ENCODE data around the gene TSHZ2. TPM values are rescaled to one million over a fixed set of nuclear protein-coding genes. Genes with fewer than 3 reads are reported as not detected.

TSHZ2 gene
- total and polyA plus RNA-seq, 9 of the 15 experiments (the other 6 are each of a cell fraction or from before 2014, with no cell fraction given) = 0.03 to 0.20 (median 0.05) TPM; not detected in 4

DNA sequence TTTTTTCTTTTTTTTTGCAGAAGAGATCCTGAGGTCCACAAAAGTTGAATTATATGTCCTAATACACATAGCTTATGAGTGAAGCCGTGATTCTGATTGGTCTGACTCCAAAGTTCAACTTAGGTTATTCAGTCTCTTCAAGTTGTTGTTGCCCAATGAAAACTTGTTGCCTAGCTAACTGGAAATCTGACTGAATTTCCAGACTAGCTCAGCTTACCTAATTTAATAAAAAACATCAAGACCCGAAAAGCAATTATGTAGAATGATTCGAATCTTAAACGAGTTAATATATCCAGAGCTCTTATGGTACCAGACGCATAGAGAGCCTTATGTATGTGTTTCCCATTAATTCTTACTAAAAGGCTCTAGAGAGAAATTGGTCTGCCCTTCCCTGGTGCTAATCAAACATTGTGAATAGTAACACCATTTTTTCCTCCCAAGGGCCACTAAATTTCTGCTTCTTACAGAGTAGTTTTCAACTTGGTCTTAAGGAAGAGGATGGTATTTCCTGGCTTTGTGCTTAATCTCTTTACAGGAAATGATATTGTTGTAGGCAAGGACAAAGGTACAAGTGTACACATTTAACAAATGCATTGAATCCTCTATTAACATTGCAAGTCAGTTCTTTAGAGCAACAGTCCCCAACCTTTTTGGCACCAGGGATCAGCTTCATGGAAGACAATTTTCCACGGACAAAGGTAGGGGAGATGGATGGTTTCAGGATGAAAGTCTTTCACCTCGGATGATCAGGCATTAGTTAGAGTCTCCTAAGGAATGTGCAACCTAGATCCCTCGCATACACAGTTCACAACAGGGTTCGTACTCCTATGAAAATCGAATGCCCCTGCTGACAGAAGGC lies 107.9 kb downstream of the TSHZ2 start (continued):
- no peak for TF ChIP-seq SLC30A9 (CRISPR knock-in tag; IDR thresholded peaks at IDR 0.05)

DNA sequence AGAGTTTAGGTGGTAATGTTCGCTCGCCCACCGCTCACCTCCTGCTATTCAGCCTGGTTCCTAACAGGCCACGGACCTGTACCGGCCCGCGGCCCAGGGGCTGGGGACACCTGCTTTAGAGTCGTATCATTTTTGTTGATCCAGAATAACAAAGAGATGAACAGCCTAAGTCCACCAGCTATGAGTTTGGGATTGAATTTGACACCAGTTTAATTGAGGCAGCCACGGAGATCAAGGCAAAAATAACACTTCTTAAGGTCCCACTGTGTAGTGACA lies 108.5 kb downstream of the TSHZ2 start:
- H3K9ac ChIP-seq (ENCODE audit: insufficient read depth in 1 of 2, low read depth in 2 of 2, low read length in 2 of 2) = no peak overlapping the region
- no peak for DNase-seq (ENCODE audit: extremely low read depth in 1 of 4, low spot score in 3 of 4)
- H4K20me1 ChIP-seq (replicated peaks; ENCODE audit: control insufficient read depth, insufficient read depth, low read length) = no peaks in the 10 kb centered on the region
- H3K4me1 ChIP-seq (replicated peaks in 1 of 2; ENCODE audit: control insufficient read depth in 2 of 2, insufficient read depth in 2 of 2, low read length in 2 of 2) = no peaks in the 10 kb centered on the region
- ChIA-PET CTCF (ENCODE audit: low intra/inter-chr PET ratio) (no interaction called here), POLR2A (no interaction called here)
- no peak overlapping the region for H2AFZ ChIP-seq (ENCODE audit: low read depth, low read length)
- no peak overlapping the region for H3K4me3 ChIP-seq
- intact Hi-C loops (cut with micrococcal nuclease) (no loop called here), in situ Hi-C loops (cut with MboI) (no loop called here)
- H3K36me3 ChIP-seq (ENCODE audit: control insufficient read depth, insufficient read depth, low read length) = no peaks in the 10 kb centered on the region
- no peaks in the 10 kb centered on the region for H3K9me3 ChIP-seq (replicated peaks; ENCODE audit: control insufficient read depth, insufficient read depth, low read depth, low read length)
- ATAC-seq = no peak
- H3K9me1 ChIP-seq (ENCODE audit: control insufficient read depth, insufficient read depth, low read length) = no peaks in the 10 kb centered on the region
- WGBS (ENCODE audit: insufficient coverage, low coverage, missing lambda C conversion rate) = 0% methylated on average over 9 of the region's 9 CpGs
- H3K79me2 ChIP-seq (ENCODE audit: control insufficient read depth, insufficient read depth, low read length) = no peaks in the 10 kb centered on the region
- FAIRE-seq = no peak
- no peak overlapping the region for H3K27ac ChIP-seq (ENCODE audit: extremely low read depth, low read depth, low read length)
- H3K27me3 ChIP-seq (ENCODE audit: control insufficient read depth in 2 of 2, insufficient read depth in 2 of 2, low read length in 2 of 2) = peaks cover 9 to 11% of the 10 kb centered on the region in 2 experiments
- no peak overlapping the region for H3K4me2 ChIP-seq (ENCODE audit: insufficient read depth, low read length)
- no TSS peak for BruUV-seq (replicated peaks)
- TF ChIP-seq, protein P1, sequence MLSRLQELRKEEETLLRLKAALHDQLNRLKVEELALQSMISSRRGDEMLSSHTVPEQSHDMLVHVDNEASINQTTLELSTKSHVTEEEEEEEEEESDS (CRISPR knock-in tag; IDR thresholded peaks at IDR 0.05) = no peak
- TF ChIP-seq ZNF551 (CRISPR knock-in tag; IDR thresholded peaks at IDR 0.05) (no peak), MXI1 (IDR thresholded peaks at IDR 0.05; ENCODE audit: low read depth, low read length) (no peak), TAL1 (IDR thresholded peaks at IDR 0.05) (no peak), NR3C1 (CRISPR knock-in tag; IDR thresholded peaks at IDR 0.05) (no peak), BRCA1 (IDR thresholded peaks at IDR 0.05) (no peak), BRCA1 (CRISPR knock-in tag; IDR thresholded peaks at IDR 0.05) (no peak), HNRNPH1 (optimal IDR thresholded peaks at IDR 0.05; ENCODE audit: low read depth, low read length) (no peak), ELF1 (tag; IDR thresholded peaks at IDR 0.05) (no peak), NR4A1 (CRISPR knock-in tag; IDR thresholded peaks at IDR 0.05) (no peak), NR4A1 (tag; IDR thresholded peaks at IDR 0.05) (no peak), U2AF1 (optimal IDR thresholded peaks at IDR 0.05; ENCODE audit: low read depth, low read length) (no peak), SRSF9 (IDR thresholded peaks at IDR 0.05; ENCODE audit: borderline replicate concordance, low read depth, low read length) (no peak), ZKSCAN8 (CRISPR knock-in tag; IDR thresholded peaks at IDR 0.05) (no peak), MEF2D (tag; conservative IDR thresholded peaks at IDR 0.05; ENCODE audit: low read depth) (no peak)
- TF ChIP-seq, protein P2, sequence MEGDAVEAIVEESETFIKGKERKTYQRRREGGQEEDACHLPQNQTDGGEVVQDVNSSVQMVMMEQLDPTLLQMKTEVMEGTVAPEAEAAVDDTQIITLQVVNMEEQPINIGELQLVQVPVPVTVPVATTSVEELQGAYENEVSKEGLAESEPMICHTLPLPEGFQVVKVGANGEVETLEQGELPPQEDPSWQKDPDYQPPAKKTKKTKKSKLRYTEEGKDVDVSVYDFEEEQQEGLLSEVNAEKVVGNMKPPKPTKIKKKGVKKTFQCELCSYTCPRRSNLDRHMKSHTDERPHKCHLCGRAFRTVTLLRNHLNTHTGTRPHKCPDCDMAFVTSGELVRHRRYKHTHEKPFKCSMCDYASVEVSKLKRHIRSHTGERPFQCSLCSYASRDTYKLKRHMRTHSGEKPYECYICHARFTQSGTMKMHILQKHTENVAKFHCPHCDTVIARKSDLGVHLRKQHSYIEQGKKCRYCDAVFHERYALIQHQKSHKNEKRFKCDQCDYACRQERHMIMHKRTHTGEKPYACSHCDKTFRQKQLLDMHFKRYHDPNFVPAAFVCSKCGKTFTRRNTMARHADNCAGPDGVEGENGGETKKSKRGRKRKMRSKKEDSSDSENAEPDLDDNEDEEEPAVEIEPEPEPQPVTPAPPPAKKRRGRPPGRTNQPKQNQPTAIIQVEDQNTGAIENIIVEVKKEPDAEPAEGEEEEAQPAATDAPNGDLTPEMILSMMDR (IDR thresholded peaks at IDR 0.05 in 2 of 3, conservative IDR thresholded peaks at IDR 0.05 in 1 of 3; ENCODE audit: insufficient read depth in 2 of 3, low read depth in 1 of 3, low read length in 3 of 3) = no peak
- TF ChIP-seq, protein P3, sequence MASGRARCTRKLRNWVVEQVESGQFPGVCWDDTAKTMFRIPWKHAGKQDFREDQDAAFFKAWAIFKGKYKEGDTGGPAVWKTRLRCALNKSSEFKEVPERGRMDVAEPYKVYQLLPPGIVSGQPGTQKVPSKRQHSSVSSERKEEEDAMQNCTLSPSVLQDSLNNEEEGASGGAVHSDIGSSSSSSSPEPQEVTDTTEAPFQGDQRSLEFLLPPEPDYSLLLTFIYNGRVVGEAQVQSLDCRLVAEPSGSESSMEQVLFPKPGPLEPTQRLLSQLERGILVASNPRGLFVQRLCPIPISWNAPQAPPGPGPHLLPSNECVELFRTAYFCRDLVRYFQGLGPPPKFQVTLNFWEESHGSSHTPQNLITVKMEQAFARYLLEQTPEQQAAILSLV (tag; IDR thresholded peaks at IDR 0.05) = no peak
- TF ChIP-seq, protein P4, sequence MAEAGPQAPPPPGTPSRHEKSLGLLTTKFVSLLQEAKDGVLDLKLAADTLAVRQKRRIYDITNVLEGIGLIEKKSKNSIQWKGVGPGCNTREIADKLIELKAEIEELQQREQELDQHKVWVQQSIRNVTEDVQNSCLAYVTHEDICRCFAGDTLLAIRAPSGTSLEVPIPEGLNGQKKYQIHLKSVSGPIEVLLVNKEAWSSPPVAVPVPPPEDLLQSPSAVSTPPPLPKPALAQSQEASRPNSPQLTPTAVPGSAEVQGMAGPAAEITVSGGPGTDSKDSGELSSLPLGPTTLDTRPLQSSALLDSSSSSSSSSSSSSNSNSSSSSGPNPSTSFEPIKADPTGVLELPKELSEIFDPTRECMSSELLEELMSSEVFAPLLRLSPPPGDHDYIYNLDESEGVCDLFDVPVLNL (CRISPR knock-in tag; IDR thresholded peaks at IDR 0.05; ENCODE audit: low read depth) = no peak
